Activated CD8-positive, alpha-beta memory T cell treated with anti-CD3 and anti-CD28 coated beads for 4 hours (primary cell): ENCODE results near the gene PMS1.
"Not testable (repeated sequence)": the region's sequence is repeated elsewhere in the genome, so short reads cannot be mapped to it uniquely, and the experiment has no call there.

Experiments used
- DNase-seq, 2 donors: peaks; one replicate each; pipeline ENCODE4 v3.0.0-alpha.2; 2020; ENCODE audit warnings: low read depth in 2 of 2

Gene PMS1

DNA sequence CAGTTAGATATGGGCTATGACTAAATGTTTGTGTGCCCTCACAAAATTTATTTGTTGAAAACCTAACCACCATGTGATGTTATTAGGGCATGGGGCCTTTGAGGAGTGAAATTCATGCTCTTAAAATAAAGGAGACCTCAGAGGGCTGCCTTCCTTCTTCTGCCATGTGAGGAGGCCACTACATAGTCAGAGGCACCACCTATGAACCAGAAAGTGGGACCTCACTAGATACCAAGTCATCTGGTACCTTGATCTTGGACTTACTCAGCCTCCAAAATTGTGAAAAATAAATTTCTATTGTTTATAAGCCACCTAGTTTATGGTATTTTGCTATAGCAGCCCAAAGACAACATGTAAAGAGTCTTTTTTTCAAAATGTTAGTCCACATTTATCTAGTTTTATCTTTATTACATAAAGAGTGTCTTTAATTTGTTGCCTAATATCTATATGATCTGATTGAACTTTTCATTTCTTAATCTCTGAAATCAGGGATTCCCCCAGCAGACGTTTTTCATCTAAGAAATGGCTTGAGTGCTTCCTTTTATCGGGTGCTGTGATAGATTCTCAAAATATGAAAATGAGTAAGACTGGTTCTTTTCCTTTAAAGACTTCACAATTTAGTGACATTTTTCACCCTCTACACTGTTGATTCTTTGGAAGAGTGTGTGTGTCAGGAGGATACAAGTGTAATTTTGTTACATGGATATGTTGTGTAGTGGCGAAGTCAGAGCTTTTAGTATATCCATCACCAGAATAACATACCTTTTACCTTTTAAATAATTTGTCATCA is 34.2 kb downstream of the PMS1 start:
- no peak for DNase-seq

DNA sequence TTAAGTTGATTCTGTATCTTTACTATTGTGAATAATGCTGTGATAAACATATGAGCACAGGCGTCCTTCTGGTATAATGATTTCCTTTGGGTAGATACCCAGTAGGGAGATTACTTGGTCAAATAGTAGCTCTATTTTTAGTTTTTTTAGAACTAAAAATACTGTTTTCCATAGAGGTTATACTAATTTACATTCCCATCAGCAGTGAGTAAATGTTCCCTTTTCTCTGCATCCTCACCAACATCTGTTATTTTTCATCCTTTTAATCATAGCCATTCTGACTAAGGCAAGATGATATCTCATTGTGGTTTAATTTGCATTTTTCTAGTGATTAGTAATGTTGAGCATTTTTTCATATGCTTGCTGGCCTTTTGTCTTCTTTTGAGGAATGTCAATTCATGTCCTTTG is 35.1 kb downstream of the PMS1 start:
- DNase-seq = no peak

DNA sequence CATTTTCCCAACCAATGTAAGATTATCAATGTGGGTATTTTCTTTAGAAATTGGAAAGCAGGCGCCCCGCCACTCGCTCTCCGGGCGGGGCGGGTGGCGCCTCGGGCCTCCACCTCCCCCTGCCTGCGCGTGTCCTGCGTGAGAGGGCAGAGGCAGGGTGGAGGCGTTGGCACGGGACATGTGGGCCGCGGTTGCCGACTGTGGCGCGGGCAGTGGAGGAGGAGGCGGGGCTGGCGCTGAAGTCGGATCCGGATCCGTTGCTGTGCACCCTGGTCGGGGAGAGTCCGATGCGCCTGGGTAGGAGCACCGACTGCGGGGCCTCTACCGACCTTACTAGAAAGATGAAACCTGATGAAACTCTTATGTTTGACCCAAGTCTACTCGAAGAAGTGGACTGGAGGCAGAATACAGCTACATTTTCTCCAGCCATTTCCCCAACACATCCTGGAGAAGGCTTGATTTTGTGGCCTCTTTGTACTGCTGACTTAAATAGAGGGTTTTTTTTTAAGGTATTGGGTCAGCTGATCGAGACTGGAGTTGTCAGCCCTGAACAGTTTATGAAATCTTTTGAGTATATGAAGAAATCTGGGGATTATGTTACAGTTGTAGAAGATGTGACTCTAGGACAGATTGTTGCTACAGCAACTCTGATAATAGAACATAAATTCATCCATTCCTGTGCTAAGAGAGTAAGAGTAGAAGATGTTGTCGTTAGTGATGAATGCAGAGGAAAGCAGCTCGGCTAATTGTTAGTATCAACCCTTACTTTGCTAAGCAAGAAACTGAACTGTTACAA is 37.9 kb downstream of the PMS1 start:
- DNase-seq = no peak

DNA sequence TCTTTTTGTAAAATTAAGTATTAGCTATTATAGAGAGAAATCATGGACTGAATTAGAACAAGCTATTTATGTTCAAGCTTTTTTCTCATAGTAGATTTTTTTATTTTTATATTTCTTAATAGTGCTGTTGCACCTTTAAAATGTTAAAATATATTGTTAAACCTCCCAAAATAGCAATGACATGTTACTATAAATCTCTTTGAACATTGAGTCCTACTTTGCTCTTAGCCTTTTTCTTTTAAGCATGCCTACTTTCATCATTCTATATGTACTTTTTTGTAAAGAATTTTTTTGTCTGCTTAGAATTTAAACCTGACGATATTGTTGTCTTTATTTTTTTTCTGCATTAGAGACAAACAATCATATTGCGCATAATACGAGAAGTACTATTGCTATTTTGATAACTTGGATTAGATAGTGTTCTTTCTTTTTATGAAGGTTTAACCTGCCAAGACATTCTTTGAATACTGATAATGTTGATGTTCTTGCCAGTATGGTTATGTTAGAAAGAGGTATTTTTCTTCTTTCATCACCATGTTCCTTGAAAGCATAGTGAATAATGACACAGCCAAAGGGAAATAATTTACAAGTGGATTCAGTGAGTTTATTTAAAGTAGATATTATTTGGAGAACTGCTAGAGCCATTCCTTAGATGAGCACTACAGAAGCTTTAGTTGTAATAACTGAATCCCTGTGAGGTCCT is 40.6 kb downstream of the PMS1 start:
- no peak for DNase-seq

DNA sequence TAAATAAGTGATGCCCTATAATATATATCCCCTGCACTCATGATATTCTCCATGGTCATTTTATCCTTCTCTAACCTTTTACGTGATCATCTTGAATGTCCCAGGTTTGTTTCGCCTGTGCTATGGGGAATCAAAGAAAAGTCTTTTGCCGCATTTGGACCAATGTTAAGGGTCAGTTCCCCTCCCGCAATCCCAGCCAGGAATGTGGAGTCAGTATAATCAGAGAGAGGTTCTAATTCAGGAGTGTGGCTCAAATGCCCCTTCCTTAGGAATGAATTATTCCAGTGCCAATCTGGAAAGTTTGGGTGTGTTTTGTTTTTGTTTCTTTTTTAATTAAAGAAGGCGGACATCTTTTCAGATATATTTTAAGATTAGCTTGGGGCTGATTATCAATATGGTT is 41.8 kb downstream of the PMS1 start:
- no peak for DNase-seq

DNA sequence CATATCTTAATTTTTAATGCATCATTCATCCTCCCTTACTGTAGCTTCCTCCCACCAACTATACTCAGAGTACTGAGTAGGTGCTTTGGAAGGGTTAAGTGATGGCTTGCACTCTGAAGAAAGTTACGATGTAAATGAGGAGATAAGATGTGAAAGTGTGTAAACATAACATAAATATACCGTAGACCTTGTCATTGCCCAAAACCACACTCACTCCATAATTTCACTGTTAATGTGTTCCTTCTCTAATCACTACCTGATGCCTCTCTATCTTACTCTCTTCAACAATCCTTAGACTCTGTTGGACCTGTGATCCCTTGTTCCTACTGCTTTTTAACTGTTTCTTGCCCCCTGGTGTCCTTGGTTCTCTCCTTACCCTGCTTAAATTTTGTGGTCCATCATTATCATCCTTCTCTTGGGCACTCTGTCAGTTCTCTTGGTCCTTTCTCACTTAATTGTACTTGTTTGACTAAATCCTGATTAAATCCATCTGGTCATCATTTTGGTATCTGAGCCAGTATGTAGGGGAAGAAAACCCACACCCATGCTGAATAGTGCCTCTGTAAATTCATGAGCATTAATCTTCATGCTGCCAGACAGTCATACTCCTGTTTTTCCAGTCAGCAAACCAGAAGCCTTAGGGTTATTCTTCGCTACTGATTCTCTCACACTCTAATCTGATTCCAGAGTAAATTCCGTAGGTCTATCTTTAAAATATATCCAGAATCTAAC is 45.0 kb downstream of the PMS1 start:
- no peak for DNase-seq

DNA sequence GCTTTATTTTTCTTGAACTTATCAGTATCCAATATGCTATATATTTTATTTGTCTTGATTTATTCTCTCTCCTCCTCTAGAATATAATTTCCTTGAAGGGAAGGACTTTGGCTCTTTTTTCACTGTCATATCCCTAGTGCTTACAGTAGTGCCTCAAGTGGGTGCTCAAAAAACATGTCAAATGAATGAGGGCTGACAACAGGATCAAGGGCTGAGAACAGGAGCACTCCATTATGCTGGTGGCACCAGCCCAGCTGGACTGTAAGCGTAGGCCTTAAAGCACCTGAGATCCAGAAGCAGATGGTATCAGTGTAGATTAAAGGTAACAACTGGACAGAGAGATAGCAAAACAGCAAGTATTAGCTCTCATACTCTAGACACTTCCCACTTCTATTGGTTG is 46.3 kb downstream of the PMS1 start:
- no peak for DNase-seq

DNA sequence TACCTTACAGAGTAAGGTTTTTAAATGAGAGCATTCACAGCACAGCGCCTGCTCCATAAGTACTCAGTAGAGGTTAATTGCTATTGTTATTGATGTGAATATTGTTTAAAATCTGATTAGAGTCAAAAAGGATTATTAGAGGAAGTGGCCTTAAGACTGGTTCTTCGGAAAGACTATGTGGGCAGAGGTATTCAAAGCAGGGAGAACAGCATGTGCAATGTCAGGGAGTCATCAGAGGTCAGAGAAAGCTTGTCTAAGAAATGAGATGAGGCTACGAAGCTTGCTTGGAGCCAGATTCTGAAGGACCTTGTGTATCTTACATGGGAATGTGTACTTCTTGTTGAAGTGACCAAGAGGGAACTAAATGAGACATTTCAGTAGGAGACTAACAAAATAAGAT is 49.8 kb downstream of the PMS1 start:
- no peak for DNase-seq

DNA sequence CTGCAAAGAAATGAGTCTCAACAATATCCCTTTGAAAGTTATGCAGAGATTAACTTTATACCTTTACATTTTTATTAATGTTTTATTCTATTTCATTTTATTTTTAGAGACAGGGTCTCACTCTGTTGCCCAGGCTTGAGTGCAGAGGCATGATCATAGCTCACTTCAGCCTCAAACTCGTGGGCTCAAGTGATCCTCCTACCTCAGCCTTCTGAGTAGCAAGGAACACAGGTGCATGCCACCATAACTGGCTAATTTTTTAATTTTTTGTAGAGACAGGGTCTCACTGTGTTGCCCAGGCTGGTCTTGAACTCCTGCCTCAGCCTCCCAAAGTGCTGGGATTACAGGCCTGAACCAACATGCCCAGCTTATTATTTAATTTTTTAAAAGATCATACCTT is 50.4 kb downstream of the PMS1 start:
- not testable (repeated sequence) for DNase-seq

DNA sequence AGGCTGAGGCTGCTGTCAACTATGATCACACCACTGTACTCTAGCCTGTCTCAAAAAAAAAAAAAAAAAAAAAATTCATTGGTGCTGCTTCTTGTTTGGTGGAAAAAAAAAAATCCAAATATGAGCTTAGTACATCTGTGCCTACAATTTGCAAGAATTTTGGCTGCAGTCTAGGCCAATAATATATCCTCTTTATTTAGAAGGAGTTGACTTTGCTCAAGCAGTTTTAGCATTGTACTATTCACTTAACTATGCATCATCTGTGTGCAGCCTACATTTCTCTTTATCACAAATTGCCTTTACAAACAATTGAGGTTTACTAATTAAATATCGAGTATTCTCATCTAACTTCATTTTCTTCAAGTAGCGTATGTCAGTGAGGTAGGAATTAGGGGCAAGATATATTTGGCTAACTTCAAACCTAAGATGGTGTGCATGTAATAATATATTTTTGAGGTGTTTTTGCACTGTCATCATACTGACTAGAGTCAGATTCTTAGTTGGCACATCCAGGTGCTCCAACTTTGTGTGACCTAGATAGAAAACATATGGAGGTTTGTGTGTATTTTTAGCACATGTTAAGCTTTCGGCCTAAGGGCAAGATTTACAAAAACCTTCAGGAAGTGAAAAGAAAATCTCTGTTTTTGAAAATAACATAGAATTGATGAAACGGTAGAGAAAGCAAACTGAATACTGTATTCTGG is 51.8 kb downstream of the PMS1 start:
- no peak for DNase-seq

DNA sequence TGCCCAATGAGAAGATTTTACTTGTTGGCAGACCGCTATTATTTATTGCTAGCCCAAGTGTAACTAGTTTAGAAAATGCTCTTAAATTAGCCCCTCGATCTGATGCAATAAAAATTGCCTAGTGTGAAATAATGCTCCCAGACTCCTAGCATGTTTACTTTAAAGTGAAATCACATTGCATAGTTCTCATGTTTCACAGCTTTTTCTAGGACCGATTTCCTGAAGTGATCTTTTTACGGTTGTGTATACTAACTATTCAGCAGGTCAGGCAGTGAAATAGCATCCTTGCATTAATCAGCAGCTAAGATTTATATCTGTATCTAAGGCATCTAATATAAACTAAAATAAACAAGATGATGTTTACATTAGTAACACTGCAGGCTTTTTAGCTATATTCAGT is 52.4 kb downstream of the PMS1 start:
- no peak for DNase-seq

DNA sequence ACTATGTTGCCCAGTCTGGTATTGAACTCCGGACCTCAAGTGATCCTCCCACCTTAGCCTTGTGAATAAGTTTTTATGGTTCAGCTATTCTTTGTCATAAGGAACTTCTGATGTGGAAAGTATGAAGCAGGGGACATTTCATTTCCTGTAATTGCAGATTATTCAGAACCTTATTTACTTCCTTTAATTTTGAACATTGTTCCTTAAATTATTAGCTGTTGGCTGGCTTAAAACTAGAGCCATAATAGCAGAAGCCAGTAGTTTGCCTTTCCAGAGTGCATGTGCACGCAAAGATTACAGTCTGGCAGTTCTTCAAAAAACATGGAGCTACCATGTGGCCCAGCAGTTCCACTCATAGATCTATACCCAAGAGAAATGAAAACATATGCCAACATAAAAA is 53.1 kb downstream of the PMS1 start:
- no peak for DNase-seq

DNA sequence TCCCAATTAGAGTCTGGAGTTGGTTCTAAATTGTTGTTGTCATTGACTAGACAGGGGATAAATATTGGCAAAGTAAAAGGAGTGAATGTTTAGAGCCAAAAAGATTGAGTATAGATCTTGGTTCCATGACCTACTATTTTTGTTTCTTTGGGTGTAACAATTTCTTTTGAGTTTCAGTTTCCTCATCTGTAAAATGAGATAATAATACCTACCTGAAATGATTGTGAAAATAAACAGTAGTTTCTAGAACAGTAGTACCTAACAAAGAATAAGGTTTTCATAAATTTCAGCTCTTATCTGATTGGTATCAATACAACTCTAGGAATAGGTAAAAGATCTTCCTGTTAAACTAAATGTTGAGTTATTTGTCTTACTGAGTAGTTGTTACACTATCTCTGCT is 56.8 kb downstream of the PMS1 start:
- no peak for DNase-seq

DNA sequence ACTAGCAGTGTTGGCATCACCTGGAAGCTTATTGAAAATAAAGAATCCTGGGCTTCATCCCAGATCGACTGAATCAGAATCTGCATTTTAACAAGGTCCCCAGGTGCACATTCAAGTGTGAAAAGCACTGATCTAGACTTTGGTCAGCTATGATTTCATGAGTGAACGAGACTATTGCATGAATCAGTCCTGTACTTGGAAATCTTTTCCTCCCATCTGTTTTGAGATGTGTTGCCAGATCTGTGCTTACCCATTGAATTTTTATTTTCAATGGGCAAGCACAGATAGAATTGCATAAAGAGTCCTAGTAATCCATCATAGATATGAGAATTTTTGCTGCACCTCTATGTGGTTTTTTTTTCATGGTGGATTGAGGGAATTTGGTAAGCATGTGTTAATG is 64.0 kb downstream of the PMS1 start:
- no peak for DNase-seq

DNA sequence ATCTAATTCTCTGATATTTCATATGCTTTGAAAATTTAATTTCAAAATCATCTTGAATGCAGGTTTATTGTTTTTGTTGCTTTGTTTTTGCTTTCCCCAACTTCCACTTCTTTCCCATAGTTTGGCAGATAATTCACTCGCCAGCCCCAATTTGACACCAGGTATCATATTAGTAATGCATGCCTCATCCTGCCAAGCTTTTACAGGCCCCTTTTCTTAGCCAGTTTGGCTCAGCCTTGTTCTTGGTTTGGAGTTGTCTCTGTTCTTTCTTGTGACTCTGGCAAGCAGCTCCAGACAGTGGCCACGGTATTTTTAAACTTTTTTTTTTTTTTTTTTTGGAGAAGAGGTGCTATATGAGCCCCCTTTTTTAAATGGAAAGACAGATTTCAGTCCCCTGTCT is 65.3 kb downstream of the PMS1 start:
- DNase-seq = no peak

DNA sequence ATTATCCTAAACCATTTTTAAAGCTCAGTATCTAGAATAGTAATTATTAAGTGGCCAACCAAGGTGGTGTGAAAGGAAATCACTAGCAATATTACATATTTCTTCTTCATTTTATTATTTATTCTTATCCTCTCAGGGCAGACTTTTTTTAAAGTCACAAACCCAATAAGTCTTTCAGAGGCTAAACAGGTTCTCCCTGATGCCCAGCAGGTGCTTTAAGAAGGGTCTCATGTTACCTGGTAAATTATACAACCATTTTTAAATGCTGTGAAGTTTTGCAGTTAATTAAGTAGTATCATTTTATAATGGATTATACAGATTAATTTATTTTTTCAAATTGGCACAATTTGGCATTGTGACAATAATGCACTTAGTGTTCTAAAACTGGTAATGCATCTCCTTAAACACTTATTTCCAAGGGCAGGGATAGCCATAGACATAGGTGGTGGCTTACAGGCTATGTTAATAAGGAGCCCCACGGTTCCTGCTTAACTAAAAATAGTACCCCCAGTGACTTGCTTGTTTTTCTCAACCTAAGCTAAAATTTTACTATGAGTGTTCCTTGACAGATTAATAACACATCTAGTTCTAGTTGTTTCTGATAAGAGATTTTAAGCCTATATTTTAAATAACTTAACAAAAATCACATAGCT is 67.0 kb downstream of the PMS1 start:
- DNase-seq = no peak

DNA sequence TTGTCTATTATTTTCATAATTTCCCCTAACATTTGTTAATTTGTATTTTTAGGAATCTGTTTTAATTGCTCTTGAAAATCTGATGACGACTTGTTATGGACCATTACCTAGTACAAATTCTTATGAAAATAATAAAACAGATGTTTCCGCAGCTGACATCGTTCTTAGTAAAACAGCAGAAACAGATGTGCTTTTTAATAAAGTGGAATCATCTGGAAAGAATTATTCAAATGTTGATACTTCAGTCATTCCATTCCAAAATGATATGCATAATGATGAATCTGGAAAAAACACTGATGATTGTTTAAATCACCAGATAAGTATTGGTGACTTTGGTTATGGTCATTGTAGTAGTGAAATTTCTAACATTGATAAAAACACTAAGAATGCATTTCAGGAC is 69.9 kb downstream of the PMS1 start:
- no peak for DNase-seq

DNA sequence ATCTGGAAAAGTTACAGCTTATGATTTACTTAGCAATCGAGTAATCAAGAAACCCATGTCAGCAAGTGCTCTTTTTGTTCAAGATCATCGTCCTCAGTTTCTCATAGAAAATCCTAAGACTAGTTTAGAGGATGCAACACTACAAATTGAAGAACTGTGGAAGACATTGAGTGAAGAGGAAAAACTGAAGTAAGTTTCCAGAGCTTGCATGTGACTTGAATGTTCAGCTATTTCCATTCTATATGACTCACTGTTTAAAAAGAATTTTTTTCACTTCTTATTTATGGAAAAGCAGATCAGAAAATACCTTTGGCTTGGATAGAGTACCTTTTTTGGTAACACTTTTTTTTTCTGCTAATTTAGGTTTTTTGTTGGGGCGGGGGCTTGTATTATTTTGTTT is 70.7 kb downstream of the PMS1 start:
- no peak for DNase-seq

DNA sequence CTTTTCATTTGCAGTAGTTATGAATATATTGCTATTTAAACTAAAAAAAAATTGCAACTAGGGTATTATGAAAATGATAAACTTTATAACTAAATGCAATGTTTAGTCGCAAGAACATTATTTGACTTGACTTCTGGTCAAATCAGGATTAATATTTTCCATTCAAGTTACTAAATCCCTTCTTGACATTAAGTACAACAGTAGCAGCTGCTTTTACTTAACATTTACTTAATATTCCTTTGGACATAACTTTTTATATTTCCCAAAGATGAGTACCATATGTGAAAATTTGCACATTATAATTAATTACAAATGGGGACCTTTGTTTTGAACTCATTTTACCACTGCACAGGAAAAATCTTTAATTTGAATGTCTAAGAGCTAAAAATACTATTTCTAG is 74.0 kb downstream of the PMS1 start:
- no peak for DNase-seq

DNA sequence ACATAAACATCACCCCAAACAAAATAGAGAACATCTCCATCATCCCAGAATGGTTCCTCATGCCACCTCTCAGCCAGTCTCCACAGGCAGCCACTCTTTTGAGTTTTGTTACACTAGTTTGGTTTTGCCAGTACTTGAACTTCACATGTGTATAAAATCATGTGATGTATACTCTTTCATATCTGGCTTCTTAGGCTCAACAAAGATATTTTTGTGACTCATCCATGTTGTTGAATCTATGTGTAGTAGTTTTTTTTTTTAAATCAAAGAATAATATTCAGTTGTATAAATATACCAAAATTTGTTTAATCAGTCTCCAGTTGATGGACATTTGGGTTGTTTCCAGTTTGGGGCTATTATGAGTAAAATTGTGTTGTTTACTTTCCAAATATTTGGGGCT is 75.9 kb downstream of the PMS1 start:
- DNase-seq = no peak

DNA sequence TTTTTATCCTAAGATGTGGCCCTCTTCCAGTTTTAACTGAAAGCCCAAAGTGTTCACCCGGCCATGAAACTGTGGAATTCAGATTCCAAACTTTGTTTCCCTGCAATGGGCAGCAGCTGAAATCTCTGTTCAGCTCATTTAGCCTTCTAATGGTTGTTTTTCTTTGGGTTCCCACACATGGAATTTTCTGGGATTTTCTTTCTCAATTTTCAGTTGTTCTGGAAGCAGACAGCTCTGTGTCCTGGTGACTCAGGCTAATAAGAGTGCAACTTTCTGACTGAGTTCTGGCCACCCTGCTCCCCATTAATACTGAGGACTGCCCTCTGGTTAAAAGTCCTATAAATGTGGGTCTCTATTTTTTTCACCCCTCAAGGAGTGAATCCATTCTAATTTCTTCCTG is 78.5 kb downstream of the PMS1 start:
- DNase-seq = no peak
